Left ventricle myocardium inferior (tissue), 1 donor: ENCODE results near the gene P2RX7. TPM values are rescaled to one million over a fixed set of nuclear protein-coding genes. Genes with fewer than 3 reads are reported as not detected.

Experiments
- DNase-seq: peaks from one replicate; pipeline ENCODE4 v3.0.0-alpha.2; 2020
- H3K27ac ChIP-seq: fragments of 200-600 bp; replicated peaks from 2 replicates; pipeline ENCODE4 v1.8.0; 2021
- H3K27me3 ChIP-seq: fragments of 200-600 bp; 2 replicates; pipeline ENCODE4 v1.8.0; 2021; ENCODE audit warnings: low read depth
- H3K36me3 ChIP-seq: fragments of 200-600 bp; 2 replicates; pipeline ENCODE4 v1.8.0; 2021
- H3K4me1 ChIP-seq: fragments of 200-600 bp; 2 replicates; pipeline ENCODE4 v1.8.0; 2021
- H3K4me3 ChIP-seq: fragments of 200-600 bp; 2 replicates; pipeline ENCODE4 v1.8.0; 2021; ENCODE audit warnings: mild to moderate bottlenecking, moderate library complexity
- H3K9me3 ChIP-seq: fragments of 200-600 bp; replicated peaks from 2 replicates; pipeline ENCODE4 v1.8.0; 2021
- CTCF ChIP-seq: fragments of 200-600 bp; IDR thresholded peaks from 2 replicates; pipeline ENCODE4 v1.8.0; 2021; ENCODE audit warnings: antibody characterized with exemption, mild to moderate bottlenecking, borderline replicate concordance
- intact Hi-C: fragments of 100-400 bp; cut with micrococcal nuclease; formaldehyde crosslinking; loops from one replicate; pipeline ENCODE4 v1.11.0; 2022
- total RNA-seq: library from RNA; stranded (reverse); fragmentation: NEBNext Ultra II Directional; extraction: Animal tissue kit (Norgen Biotek cat#: 25700); gene quantifications from one replicate; pipeline ENCODE4 v1.2.1, GENCODE V29; 2021
- donor health status: DM: no; HTN: yes; CAD: no; lungs with severe emphysema.

The P2RX7 gene
- total RNA-seq, 1 donor from 2014 or later, result 1.6 TPM

GRCh38 chr12:121123488-121123887 is 9.2 kb upstream of the P2RX7 start:
- H3K4me1 ChIP-seq, result peaks cover 26% of the 10 kb centered on the region

GRCh38 chr12:121124402-121125109 is 8.1 kb upstream of the P2RX7 start:
- H3K27me3 ChIP-seq, result no peaks in the 10 kb centered on the region
- TF ChIP-seq CTCF, result no peak
- no peaks in the 10 kb centered on the region for H3K36me3 ChIP-seq
- peak overlapping the region; percentile 83 for H3K27ac ChIP-seq
- H3K9me3 ChIP-seq, result no peaks in the 10 kb centered on the region
- peaks cover 37% of the 10 kb centered on the region for H3K4me1 ChIP-seq
- intact Hi-C loops, result no loop called here
- DNase-seq, result no peak
- no peak overlapping the region for H3K4me3 ChIP-seq

More at GRCh38 chr12:121123488-121123887, 9.2 kb upstream of the P2RX7 start:
- intact Hi-C loops, result no loop called here
- H3K9me3 ChIP-seq, result no peaks in the 10 kb centered on the region
- no peak for TF ChIP-seq CTCF
- no peaks in the 10 kb centered on the region for H3K27me3 ChIP-seq
- no peaks in the 10 kb centered on the region for H3K36me3 ChIP-seq
- no peak for DNase-seq
- no peak overlapping the region for H3K4me3 ChIP-seq
- H3K27ac ChIP-seq, result no peak overlapping the region

- Histone ChIP-seq H3K9me3 (no peaks in the 10 kb centered on the region), H3K4me3 (no peak overlapping the region), H3K27me3 (no peaks in the 10 kb centered on the region), H3K4me1 (peaks cover 45% of the 10 kb centered on the region), H3K27ac (peak overlapping the region; percentile 80), H3K36me3 (no peaks in the 10 kb centered on the region)
- DNase-seq, result no peak
- TF ChIP-seq CTCF, result no peak
- intact Hi-C loops, result no loop called here
Measured at GRCh38 chr12:121127501-121127900, 5.2 kb upstream of the P2RX7 start.

GRCh38 chr12:121128908-121129810 is 3.5 kb upstream of the P2RX7 start:
- DNase-seq, result peak; percentile 78
- Histone ChIP-seq H3K4me1 (peaks cover 59% of the 10 kb centered on the region), H3K27ac (peak overlapping the region; percentile 80), H3K27me3 (no peaks in the 10 kb centered on the region), H3K9me3 (no peaks in the 10 kb centered on the region), H3K36me3 (no peaks in the 10 kb centered on the region), H3K4me3 (peak overlapping the region; percentile 46)
- no peak for TF ChIP-seq CTCF
- intact Hi-C loops, result no loop called here

GRCh38 chr12:121129811-121130147 is 2.9 kb upstream of the P2RX7 start:
- intact Hi-C loops, result no loop called here
- Histone ChIP-seq H3K27ac (peak overlapping the region; percentile 80), H3K4me1 (peaks cover 61% of the 10 kb centered on the region), H3K27me3 (no peaks in the 10 kb centered on the region), H3K36me3 (no peaks in the 10 kb centered on the region), H3K9me3 (no peaks in the 10 kb centered on the region), H3K4me3 (no peak overlapping the region)
- TF ChIP-seq CTCF, result no peak
- no peak for DNase-seq
